Stimulated activated CD8-positive, alpha-beta memory T cell treated with anti-CD3 and anti-CD28 coated beads, Interleukin-12 subunit alpha, Interleukin-12 subunit beta, amount 100 ng/mL, for 4 hours (primary cell): ENCODE measurements around the gene C3orf70.

Experiments
- DNase-seq: peaks from one replicate; pipeline ENCODE4 v3.0.0-alpha.2; 2020; ENCODE audit warnings: low read depth

C3orf70 gene

DNA sequence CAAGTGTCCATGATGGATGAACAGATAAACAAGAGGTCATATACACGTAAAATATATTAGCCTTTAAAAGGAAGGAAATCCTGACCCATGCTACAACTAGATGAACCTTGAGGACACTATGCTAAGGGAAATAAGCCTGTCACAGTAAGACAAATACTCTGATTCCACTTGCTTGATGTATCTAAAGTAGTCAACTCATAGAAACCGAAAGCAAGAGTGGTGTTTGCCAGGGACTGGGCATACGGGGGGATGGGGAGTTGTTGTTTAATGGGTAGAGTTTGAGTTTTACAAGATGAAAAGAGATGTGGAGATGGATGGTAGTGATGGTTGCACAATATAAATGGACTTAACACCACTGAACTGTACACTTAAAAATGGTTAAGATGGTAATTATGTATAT, 65.4 kb downstream of the C3orf70 start:
- no peak for DNase-seq

DNA sequence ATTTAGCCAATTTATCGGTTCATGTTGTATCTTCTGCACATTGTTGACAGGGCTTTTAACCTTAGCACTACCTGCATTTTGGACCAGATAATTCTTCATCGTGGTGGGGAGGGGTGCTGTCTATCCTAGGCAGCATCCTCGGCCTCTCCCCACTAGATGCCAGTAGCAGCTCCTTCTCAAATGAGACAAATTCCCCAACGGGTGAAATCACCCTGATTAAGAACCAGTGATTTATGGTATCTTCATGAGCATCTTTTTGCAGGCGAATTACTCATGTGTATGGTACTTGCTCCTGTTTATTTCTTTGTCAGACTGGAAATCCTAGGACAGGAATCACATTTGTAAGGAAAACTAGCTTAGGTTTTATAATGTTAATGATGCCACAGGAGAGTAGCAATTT, 68.0 kb downstream of the C3orf70 start:
- no peak for DNase-seq

DNA sequence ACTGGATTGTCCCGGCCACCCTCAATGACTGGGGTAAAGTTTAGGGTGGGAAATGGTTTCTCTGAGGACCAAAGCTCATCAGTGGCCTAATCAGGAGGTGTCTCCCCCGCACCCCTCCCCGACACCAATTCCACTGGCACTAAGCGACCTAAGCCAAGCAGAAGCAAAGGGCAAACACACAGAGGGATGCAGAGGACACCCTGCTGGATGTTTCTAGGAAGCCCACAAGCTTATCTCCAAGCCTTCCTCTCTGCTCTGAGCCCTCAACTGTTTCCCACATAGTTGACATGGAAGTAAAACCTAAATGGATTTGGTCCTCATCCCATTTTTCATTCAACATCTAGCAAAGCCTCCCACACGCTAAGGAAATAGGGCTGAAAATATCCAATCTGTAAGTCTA, 68.5 kb downstream of the C3orf70 start:
- DNase-seq: no peak

DNA sequence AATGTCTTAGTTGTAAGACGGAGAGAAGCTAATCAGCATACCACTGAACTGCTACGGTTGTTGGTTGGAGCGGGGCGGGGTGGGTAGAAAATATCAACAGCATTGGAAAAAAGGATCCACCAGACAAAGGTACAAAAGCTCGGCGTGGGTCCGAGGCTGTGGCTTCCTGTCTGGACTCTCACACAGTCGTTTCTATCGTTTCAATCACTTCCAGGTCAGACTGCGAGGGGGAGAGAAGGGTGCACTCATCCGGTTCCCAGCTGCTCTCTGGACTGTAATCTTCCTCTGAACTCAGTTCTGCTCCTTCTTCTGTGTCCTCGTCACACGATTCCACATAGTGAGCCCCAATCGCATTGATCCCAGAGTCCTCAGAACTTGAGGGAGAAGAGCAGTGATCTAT, 70.0 kb downstream of the C3orf70 start:
- no peak for DNase-seq

DNA sequence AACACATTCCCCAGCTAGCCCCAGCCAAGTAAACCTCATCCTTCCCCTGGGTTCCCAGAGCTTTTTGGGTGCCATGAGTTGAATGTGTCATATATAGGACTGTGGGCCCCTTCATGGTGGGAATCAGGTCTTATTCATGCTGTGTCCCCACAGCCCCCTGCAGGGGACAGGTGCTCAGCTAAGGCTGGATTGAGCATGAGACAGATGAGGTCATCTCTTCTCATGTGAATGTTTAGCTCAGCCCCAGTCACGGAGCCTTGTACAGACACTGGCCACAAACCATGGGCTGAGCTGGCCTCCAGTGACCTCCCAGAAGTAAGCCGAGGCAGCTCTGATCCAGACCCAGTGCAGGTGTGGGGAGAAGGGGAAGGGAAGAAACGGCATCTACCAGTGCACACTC, 70.7 kb downstream of the C3orf70 start:
- no peak for DNase-seq

DNA sequence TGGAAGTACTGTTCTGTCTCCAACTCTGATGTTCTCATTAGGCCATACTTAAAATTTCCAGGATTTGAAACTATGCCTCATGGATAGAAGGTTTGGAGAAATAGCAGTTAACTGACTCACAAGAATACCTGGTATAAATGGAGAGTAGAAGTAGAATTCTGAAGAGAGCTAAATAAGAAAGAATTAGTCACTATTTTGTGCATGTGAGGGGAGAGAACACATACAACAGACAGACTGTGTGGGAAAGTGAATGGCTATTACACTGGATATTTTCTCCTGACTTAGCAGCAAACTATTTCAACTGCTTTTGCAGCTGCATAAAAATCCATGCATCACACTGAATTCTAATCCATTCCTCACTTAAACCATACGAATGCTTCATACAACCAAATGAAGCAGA, 71.3 kb downstream of the C3orf70 start:
- DNase-seq: no peak

DNA sequence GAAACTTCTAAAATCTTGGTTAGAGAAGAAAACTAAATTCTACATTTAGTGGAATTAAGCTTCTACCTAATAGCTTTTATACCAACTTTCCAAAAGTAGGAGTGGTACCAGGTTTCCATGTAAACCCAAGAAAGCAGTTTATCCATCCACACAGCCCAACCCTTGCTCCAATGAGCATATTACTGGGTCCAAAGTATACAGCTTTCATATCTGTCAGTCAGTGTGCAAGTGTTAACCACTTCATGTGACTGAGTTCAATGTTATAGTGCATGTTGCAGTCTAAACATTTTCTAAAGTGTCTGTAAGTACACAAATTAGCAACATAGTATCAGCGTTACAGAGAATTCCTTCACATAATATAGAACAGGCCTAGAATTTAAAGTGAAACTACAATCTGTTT, 73.2 kb downstream of the C3orf70 start:
- DNase-seq: no peak

DNA sequence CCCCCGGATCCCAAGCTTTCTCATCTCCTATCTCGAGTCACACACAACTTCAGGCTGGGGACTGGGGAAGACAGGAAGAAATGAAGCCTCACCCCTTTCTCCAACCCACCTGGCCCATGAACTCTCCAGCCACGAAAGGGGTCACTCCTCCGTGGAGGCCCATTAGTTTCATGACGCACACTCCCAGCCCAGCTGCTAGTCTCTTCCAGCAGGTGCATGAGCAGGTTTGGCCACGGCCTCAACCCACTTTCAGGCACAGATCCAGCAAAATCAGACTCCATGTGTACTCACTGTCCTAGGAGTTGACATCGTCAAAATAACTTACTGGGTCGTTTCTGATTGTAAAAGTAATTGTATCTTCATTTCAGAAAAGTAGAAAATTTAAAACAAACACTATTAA, 76.6 kb downstream of the C3orf70 start:
- DNase-seq: no peak

DNA sequence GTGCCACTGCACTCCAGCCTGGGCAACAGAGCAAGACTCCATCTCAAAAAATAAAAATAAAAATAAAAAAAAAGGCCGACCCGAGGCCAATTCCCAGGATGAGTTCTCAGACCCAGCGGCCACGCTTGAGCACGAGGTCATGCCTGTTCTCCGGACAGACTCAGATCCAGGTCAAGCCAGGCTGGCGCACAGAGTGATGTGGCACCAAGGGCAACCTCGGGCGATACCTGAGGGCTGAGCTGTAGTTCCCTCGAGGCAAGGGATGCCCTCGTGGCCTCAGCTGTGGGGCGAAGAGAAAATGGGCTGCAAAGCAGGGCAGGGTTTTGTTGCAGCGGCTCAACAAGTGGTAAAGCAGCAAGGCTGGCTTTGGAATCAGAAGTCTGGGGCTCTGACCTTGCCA, 77.3 kb downstream of the C3orf70 start:
- DNase-seq: no peak

DNA sequence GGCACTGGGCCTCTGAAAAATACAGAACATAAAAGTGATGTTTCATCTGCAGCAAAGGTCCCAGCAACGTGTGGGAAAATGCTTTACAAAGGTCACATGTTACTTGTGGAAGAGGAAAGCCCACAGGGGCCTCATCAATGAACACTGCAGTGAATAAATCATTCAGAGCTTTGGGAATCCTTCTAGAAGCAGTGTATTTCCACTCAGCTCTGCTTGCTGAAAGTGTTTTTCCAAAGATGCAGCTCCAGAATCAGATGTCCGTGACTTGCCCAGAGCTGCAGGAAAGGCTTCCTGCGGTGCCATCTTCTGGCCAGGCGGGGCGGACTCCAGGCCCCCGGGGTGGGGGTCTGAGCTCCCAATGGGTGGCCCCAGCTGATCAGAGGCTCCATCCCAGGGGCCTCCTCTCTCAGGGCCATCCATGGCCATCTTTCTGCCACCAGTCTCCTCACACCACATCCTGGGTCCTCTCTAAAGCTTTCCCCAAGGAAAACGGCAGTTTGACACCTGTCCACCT, 81.5 kb downstream of the C3orf70 start:
- no peak for DNase-seq

DNA sequence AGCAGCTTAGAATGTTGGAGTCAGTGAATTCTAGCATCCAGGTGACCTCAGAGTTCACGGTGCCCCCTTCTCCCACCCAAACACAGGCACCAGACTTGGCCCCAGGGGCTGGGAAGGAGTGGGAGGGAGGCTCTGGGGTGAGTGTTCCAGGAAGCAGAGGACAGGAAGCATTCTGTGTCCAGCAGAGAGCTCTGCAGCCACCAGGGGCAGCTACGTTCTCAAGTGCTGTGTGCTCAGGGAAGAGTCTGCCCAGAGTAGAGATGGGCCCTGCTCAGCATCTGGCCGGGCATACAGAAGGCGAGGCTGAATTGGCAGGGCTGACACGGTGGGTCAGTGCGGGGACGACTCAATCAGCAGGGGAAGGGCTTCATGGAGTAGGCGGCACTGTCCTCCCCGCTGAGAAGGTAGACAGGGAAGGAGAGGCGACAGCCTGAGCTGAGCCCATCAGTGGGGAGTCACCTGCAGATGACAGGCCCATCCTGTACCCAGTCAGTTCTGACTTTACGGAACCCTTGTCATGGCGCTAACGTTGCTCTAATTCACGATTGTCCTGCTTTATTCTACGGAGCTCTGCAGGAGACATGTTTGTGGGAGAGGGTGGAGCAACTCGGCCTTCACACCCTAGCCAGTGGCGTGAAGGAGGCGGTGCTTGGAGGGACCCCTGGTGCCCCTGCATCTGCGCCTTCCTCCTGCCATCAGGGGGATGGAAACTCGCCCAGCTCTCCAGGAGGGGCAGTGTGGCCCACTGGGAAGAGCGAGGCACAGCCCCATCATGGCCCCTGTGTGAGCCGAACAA, 82.2 kb downstream of the C3orf70 start:
- DNase-seq: no peak

DNA sequence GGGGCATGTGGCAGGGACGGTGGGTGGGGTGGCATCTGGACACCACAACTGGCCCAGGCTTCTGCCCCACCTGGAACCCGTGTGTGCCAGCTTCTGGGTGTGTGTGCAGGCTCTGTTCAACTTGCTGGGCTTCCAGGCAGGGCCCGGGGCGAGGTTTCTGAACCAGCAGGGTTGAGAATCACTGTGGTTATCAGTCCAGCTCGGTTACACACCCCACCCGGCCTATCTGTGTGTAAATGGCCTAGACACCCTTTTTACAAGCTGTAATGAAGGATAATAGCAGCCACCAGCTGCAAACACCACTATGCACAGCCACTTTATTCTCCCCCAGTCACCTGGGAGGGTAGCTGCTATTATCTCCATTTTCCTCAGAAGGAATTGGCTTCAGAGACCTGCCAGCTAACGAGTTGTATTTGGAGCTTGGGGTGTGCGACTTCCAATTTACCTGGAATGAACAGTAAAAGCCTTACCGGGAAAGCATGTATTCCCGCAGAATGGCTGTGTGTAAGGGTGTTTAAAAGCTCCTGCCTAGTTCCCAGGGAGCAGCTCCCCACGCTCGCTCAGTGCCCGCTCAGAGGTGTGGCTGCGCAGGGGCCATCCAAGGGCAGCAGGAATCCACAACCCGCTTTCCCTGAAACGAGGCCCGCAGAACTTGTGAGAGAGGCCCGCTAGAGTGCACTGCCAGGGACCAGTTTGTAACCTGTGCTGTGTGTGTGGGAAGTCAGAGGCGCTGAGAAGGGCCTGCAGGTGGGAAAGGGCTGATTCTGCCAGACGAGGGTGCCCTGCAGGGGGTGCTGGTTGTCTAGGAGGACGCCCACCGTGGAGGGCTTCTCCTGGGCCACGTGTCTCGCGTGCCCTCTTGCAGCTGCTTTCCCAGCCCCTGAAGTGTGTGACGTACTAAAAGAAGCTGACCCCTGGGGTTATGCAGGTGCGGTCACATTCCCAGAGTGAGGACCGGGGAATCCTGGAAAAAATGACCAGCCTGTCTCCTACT, 83.5 kb downstream of the C3orf70 start:
- DNase-seq: no peak

DNA sequence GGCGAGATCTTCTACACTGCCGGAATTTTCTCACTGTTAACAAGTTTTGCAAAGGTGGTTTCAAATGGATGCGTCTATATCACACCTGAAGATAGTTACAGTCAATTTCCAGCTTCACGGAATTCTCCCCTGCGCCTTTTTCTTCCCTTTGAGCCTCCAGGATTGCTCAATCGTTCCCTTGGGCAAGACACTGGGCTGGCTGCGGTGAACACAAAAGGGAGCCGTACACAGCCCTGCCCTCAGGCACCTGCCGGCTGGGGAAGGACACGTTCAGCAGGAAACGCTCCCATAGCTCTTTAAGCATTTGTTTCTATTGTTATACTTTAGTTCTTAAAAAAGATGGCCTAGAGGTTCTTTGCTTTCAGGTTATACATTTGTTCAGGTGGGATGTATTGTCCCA, 85.7 kb downstream of the C3orf70 start:
- DNase-seq: no peak

DNA sequence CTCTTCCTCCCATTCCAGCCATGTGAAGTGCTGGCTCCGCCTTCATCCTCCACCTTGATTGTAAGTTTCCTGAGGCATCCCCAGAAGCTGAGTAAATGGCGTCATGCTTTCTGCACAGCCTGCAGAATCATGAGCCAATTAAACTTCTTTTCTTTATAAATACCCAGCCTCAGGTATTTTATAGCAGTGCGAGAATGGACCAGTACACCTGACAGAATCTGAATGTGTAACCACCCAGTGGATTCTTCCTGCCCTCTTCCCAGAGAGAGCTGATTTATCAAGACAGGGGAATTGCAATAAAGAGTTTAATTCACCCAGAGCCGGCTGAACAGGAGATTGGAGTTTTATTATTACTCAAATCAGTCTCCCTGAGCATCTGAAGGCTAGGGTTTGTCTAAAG, 86.6 kb downstream of the C3orf70 start:
- no peak for DNase-seq

DNA sequence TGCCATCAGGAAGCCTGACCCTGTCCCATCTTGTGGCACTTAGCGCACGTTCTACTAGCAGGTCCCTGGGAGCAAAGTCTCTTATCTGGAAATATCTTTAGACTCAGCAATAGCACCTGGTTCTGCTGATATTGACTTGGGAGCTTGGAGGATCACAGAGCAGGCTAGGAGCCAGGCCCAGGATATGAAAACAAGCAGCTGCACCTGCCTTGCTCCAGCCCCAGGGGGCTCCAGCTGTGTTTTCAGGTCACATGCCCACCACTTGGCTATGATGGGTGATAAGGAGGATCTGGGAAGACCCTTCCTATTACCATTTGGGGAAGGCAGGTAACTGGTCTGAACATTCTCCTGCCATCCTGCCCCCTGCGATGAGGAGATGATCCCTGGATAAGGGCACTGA, 87.8 kb downstream of the C3orf70 start:
- no peak for DNase-seq

DNA sequence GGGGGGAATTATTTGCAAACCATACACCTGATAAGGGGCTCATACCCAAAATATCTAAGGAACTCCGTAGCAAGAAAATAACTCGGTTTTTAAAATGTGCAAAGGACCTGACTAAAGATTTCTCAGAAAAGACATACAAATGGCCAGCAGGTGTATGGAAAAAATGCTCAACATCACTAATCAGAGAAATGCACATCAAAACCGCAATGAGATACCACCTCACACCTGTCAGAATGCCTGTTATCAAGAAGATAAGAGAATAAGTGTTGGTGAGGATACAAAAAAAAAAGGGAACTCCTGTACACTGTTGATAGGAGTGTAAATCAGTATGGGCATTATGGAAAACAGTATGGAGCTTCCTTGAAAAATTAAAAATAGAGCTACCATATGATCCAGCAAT, 89.4 kb downstream of the C3orf70 start:
- DNase-seq: no peak

DNA sequence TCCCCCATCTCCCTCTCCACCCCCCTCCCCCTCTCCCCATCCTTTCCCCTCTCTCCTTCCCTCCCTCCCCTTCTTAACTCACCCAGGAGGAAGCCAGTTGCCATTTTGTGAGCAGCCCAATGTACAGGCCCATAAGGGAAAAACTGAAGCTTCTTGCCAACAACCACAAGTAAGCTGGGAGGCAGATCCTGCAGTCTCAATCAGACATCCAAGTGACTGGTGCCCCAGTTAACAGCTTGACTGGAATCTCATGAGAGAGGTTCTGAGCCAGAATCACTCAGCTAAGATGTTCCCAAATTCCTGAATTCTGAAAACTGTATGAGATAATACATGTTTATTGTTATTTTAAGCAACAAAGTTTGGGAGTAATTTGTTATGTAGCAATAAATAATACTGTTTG, 90.7 kb downstream of the C3orf70 start:
- no peak for DNase-seq

DNA sequence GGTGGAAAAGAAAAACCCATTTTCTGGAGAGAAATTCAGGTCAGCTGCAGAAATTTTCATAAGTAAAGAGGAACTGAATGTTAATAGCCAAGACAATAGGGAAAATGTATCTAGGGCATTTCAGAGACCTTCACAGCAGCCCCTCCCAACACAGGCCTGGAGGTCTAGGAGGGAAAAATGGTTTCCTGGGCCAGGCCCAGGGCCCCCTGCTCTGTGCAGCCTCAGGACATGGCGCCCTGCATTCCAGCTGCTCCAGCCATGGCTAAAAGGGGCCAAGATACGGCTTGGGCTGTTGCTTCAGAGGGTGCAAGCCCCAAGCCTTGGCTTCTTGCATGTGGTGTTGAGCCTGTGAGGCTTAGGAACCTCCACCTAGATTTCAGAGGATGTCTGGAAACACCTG, 92.2 kb downstream of the C3orf70 start:
- DNase-seq: no peak

DNA sequence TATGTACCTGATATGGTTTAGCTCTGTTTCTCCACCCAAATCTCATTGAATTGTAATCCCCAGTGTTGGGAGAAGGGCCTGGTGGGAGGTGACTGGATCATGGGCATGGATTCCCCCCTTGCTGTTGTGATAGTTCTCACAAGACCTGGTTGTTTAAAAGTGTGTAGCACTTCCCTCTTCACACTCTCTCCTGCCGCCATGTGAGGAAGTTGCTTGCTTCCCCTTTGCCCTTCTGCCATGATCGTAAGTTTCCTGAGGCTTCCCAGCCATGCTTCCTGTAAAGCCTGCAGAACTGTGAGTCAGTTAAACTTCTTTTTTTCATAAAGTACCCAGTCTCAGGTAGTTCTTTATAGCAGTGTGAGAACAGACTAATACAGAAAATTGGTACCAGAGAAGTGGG, 93.1 kb downstream of the C3orf70 start:
- no peak for DNase-seq

DNA sequence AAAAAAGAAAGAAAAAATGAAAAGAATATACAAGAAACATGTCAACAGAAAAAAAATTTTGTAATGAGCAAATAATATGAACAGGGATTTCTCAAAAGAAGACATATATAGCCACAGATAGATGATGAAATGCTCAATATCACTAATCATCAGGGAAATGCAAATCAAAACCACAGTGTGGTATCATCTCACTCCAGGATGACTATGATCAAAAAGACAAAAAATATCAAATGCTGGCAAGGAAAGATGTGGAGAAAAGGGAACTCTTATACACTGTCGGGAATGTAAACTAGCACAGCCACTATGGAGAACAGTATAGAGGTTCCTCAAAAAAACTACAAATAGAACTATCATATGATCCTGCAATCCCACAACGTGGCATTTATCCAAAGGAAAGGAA, 94.1 kb downstream of the C3orf70 start:
- DNase-seq: no peak

DNA sequence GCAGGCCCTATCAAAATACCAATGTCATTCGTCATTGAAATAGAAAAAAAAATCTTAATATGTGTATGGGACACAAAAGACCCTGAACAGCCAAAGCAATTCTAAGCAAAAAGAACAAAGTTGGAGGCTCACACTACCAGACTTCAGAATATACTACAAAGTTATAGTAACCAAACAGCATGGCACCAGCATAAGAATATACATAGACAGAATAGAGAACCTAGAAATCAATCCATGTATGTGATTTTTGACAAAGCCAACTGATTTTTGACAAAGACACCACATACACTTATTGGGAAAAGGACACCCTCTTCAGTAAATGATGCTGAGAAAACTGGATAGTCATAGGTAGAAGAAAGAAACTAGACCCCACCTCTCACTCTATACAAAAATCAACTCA, 95.0 kb downstream of the C3orf70 start:
- DNase-seq: no peak

DNA sequence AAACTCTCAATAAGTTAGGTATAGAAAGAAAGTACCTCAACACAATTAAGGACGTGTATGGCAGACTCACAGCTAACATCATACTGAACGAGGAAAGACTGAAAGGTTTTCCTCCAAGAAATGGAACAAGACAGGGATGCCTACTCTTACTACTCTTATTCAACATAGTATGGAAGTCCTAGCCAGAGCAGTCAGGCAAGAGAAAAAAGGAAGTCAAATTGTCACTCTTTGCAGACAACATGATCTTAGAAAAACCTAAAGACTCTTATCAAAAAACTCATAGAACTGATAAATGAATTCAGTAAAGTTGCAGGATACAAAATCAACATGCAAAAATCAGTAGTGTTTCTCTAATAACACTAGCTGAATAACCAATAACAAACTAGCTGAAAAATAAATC, 96.0 kb downstream of the C3orf70 start:
- DNase-seq: no peak

DNA sequence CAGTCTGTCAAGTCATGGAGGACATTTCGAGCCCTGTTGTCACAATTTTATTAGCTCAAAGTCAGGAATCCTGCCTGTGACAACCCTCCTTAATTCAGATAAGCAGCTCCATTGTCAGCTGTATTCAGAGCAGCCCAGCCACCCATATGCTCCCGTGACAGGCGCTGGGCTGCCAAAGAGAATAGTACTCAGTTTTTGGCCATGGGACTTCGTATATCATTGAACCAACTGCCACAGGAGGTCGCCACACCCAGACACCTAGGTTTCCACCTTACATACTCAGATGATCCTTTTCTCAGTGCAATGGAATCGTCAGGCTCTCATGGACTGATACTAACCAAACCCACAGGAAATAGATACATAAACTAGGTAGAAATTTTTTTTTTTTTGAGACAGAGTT, 100.2 kb downstream of the C3orf70 start:
- DNase-seq: no peak
